HG03520 (cell line): ENCODE data around the gene HOXD11.
A peak's percentile ranks its signal among the peaks of the same experiment; 100 is the strongest.

Experiments
- ATAC-seq: cut with Tn5 transposase; IDR thresholded peaks from one replicate; pipeline ENCODE4 v1.9.1; 2021; ENCODE audit warnings: mild to moderate bottlenecking, moderate library complexity; ENCODE audit not compliant: unreplicated experiment

HOXD11 gene

GRCh38 chr2:176106581-176107539, at the start of gene HOXD11:
Gene HOXD11 (plus strand): TSS chr2:176107280. CDS start chr2:176107356, 76 bp downstream.
- no peak for ATAC-seq

- ATAC-seq: peak; percentile 46
These were observed 43.1 kb upstream of the HOXD11 start for GRCh38 chr2:176063958-176064357.

- ATAC-seq: no peak
These were observed 40.2 kb upstream of the HOXD11 start for GRCh38 chr2:176066645-176067588.

GRCh38 chr2:176067589-176068418, 39.3 kb upstream of the HOXD11 start:
- ATAC-seq: no peak

GRCh38 chr2:176068419-176068832, 38.7 kb upstream of the HOXD11 start:
- ATAC-seq: no peak

GRCh38 chr2:176071330-176072291, 35.5 kb upstream of the HOXD11 start:
- ATAC-seq: no peak

- ATAC-seq: no peak
These were observed 34.8 kb upstream of the HOXD11 start for GRCh38 chr2:176072292-176072669.

- ATAC-seq: no peak
These were observed 33.9 kb upstream of the HOXD11 start for GRCh38 chr2:176072951-176073904.

GRCh38 chr2:176074919-176075425, 32.1 kb upstream of the HOXD11 start:
- no peak for ATAC-seq

- ATAC-seq: no peak
These were observed 31.6 kb upstream of the HOXD11 start for GRCh38 chr2:176075481-176075880.

- no peak for ATAC-seq
These were observed 31.0 kb upstream of the HOXD11 start for GRCh38 chr2:176076063-176076462.

- no peak for ATAC-seq
These were observed 30.3 kb upstream of the HOXD11 start for GRCh38 chr2:176076796-176077195.

- no peak for ATAC-seq
These were observed 28.4 kb upstream of the HOXD11 start for GRCh38 chr2:176078541-176079284.

GRCh38 chr2:176079285-176079830, 27.7 kb upstream of the HOXD11 start:
- ATAC-seq: no peak

GRCh38 chr2:176079831-176080539, 27.1 kb upstream of the HOXD11 start:
- no peak for ATAC-seq
